Esophagus muscularis mucosa (tissue), 3 donors: ENCODE measurements around the gene ATP2B1.

Source experiments
- CTCF ChIP-seq, 3 experiments: fragments of 200-600 bp in 2 of 3; fragments of 450-650 bp in 1 of 3; sonication (generic) in 2 of 3; IDR thresholded peaks; one replicate each; pipeline ENCODE4 v1.5.1; 2017 to 2019; ENCODE audit warnings: antibody characterized with exemption in 3 of 3, mild to moderate bottlenecking in 2 of 3, moderate library complexity in 1 of 3
- POLR2A ChIP-seq: fragments of 450-650 bp; IDR thresholded peaks from one replicate; pipeline ENCODE4 v1.6.1; 2017; ENCODE audit warnings: antibody characterized with exemption, moderate library complexity, mild to moderate bottlenecking, low read depth
- POLR2AphosphoS5 ChIP-seq, 2 donors: sonication (generic); formaldehyde crosslinking; IDR thresholded peaks; one replicate each; pipeline ENCODE4 v1.6.1; 2017; ENCODE audit warnings: antibody characterized with exemption in 2 of 2

DNA sequence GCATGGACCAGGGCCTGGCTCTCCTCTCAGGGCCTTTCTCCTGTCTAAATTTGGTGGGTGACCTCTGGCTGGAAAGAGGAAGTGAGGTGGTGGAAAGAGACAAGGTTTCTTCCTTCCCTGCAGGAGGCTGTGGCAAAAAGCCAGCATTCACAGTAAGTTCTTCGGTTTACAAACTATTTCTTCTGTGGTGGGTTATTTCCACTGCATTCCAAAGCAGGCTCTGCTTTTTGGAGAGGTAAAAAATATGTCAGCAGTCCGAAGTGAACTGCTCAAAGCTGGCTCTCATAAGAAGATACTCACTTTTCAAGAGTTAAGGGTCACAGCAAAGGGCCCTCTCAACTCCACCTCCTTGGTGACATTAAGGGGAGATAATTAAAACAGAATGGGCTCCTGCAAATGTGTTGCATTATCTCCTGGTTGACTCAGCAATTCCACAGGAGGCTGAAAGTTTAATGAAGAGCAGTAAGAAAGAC is 133.9 kb downstream of the ATP2B1 start:
- no peak for TF ChIP-seq CTCF (IDR thresholded peaks at IDR 0.05)
- no peak for TF ChIP-seq POLR2AphosphoS5 (IDR thresholded peaks at IDR 0.05)
- TF ChIP-seq POLR2A = no peak
